ENCODE measurements around the gene MFGE8.

The MFGE8 gene

GRCh38 chr15:88904624-88905327 is 8.4 kb downstream of the MFGE8 start:
- H3K27ac ChIP-seq (ENCODE audit: low read depth, low read length): no peak overlapping the region
- H3K79me2 ChIP-seq (ENCODE audit: insufficient read depth, low read length): no peaks in the 10 kb centered on the region
- H3F3A ChIP-seq (ENCODE audit: insufficient read depth): no peaks in the 10 kb centered on the region
- no peaks in the 10 kb centered on the region for H4K20me1 ChIP-seq (ENCODE audit: low read depth, low read length)
- H3K27me3 ChIP-seq (ENCODE audit: low read length): no peaks in the 10 kb centered on the region
- no peak overlapping the region for H3K4me2 ChIP-seq (ENCODE audit: low read depth, low read length, poor library complexity, severe bottlenecking)
- no peak overlapping the region for H3K9ac ChIP-seq (ENCODE audit: low read length)
- no peaks in the 10 kb centered on the region for H3K36me3 ChIP-seq (ENCODE audit: low read length)
- H3K9me3 ChIP-seq (ENCODE audit: insufficient read depth, low read length): no peaks in the 10 kb centered on the region
- H3K9me2 ChIP-seq (replicated peaks; ENCODE audit: insufficient read depth, low read length): no peaks in the 10 kb centered on the region
- no peak overlapping the region for H3K4me3 ChIP-seq (ENCODE audit: insufficient read depth, low read length, poor library complexity, severe bottlenecking)
- no peak overlapping the region for H2AFZ ChIP-seq (ENCODE audit: low read depth, low read length, severe bottlenecking)
- no peak for TF ChIP-seq EZH2phosphoT487 (conservative IDR thresholded peaks at IDR 0.05; ENCODE audit: low read length)
- peak; percentile 94 for TF ChIP-seq CTCF (IDR thresholded peaks at IDR 0.05; ENCODE audit: insufficient read depth, low read length, poor library complexity, severe bottlenecking)

DNA sequence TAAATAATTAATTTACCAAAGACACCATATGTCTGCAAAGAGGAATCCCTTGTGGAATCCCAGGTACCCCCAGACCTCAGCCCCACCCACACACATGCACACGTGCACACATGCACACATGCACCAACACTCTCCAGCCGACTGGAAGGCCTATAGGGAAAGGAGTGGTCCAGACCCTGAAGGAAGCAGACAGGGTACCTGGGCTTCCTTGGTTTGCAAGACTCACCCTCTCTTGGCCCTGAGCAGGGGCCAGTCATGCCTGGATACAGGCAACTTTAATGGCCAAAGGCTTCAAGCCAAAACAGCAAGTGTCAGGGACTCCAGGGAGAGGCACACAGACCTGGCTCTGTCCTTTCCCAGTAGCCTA is 8.9 kb downstream of the MFGE8 start:
- Histone ChIP-seq H3K9me3 (ENCODE audit: insufficient read depth, low read length) (no peaks in the 10 kb centered on the region), H3K36me3 (ENCODE audit: low read length) (no peaks in the 10 kb centered on the region), H3K79me2 (ENCODE audit: insufficient read depth, low read length) (no peaks in the 10 kb centered on the region), H3K27ac (ENCODE audit: low read depth, low read length) (no peak overlapping the region), H3K27me3 (ENCODE audit: low read length) (no peaks in the 10 kb centered on the region), H3K9me2 (replicated peaks; ENCODE audit: insufficient read depth, low read length) (no peaks in the 10 kb centered on the region), H3F3A (ENCODE audit: insufficient read depth) (no peaks in the 10 kb centered on the region), H3K9ac (ENCODE audit: low read length) (no peak overlapping the region), H3K4me2 (ENCODE audit: low read depth, low read length, poor library complexity, severe bottlenecking) (no peak overlapping the region), H2AFZ (ENCODE audit: low read depth, low read length, severe bottlenecking) (no peak overlapping the region), H4K20me1 (ENCODE audit: low read depth, low read length) (no peaks in the 10 kb centered on the region), H3K4me3 (ENCODE audit: insufficient read depth, low read length, poor library complexity, severe bottlenecking) (no peak overlapping the region)
- TF ChIP-seq EZH2phosphoT487 (conservative IDR thresholded peaks at IDR 0.05; ENCODE audit: low read length) (no peak), CTCF (IDR thresholded peaks at IDR 0.05; ENCODE audit: insufficient read depth, low read length, poor library complexity, severe bottlenecking) (no peak)

- Histone ChIP-seq H3K27ac (ENCODE audit: low read depth, low read length) (no peak overlapping the region), H3K79me2 (ENCODE audit: insufficient read depth, low read length) (no peaks in the 10 kb centered on the region), H3F3A (ENCODE audit: insufficient read depth) (no peaks in the 10 kb centered on the region), H3K27me3 (ENCODE audit: low read length) (no peaks in the 10 kb centered on the region), H3K9ac (ENCODE audit: low read length) (no peak overlapping the region), H2AFZ (ENCODE audit: low read depth, low read length, severe bottlenecking) (no peak overlapping the region), H3K9me3 (ENCODE audit: insufficient read depth, low read length) (no peaks in the 10 kb centered on the region), H3K36me3 (ENCODE audit: low read length) (no peaks in the 10 kb centered on the region), H3K4me3 (ENCODE audit: insufficient read depth, low read length, poor library complexity, severe bottlenecking) (no peak overlapping the region), H3K9me2 (replicated peaks; ENCODE audit: insufficient read depth, low read length) (no peaks in the 10 kb centered on the region), H3K4me2 (ENCODE audit: low read depth, low read length, poor library complexity, severe bottlenecking) (no peak overlapping the region), H4K20me1 (ENCODE audit: low read depth, low read length) (no peaks in the 10 kb centered on the region)
- no peak for TF ChIP-seq EZH2phosphoT487 (conservative IDR thresholded peaks at IDR 0.05; ENCODE audit: low read length)
- no peak for TF ChIP-seq CTCF (IDR thresholded peaks at IDR 0.05; ENCODE audit: insufficient read depth, low read length, poor library complexity, severe bottlenecking)
Observed at GRCh38 chr15:88902846-88903245, 10.3 kb downstream of the MFGE8 start.
